ENCODE data around the gene MICB. TPM values are rescaled to one million over a fixed set of nuclear protein-coding genes. Genes with fewer than 3 reads are reported as not detected.

The MICB gene
- total RNA-seq, 1 experiment from 2014 or later: 6.4 TPM

- H3K27ac Mint-ChIP-seq (ENCODE audit: unreplicated experiment): peak overlapping the region; percentile 65
- no peak overlapping the region for H3K4me3 ChIP-seq (ENCODE audit: low read depth, low read length)
These were observed 35.6 kb upstream of the MICB start for GRCh38 chr6:31462026-31462963.

GRCh38 chr6:31462964-31463870 lies 34.7 kb upstream of the MICB start:
- H3K4me1 ChIP-seq: no peaks in the 10 kb centered on the region
- ChIA-PET POLR2A (interaction anchor here (1.0 kb wide), 1 partner anchor 66 kb away, joined by 4 read pairs; the partner anchor contains the start of gene MCCD1), CTCF (no interaction called here)
- H3K27me3 Mint-ChIP-seq (ENCODE audit: insufficient read depth, unreplicated experiment): peaks cover 3% of the 10 kb centered on the region
- H3K27me3 ChIP-seq (replicated peaks; ENCODE audit: control insufficient read depth, insufficient read depth, low read length): no peaks in the 10 kb centered on the region
- peak overlapping the region; percentile 65 for H3K27ac Mint-ChIP-seq (ENCODE audit: unreplicated experiment)
- H3K4me1 Mint-ChIP-seq (ENCODE audit: low read depth, unreplicated experiment): peaks cover 8% of the 10 kb centered on the region
- H3K4me3 Mint-ChIP-seq (ENCODE audit: unreplicated experiment): peak overlapping the region; percentile 78
- BruUV-seq (replicated peaks): TSS peak; percentile 84
- peak overlapping the region; percentile 27; the same call in 1 of the 2 replicates for H3K4me3 ChIP-seq (ENCODE audit: low read depth, low read length)
- H3K9me3 Mint-ChIP-seq (ENCODE audit: unreplicated experiment): no peaks in the 10 kb centered on the region
- H3K36me3 Mint-ChIP-seq (ENCODE audit: insufficient read depth, unreplicated experiment): peaks cover 10% of the 10 kb centered on the region
- H3K9me3 ChIP-seq: no peaks in the 10 kb centered on the region
- peak; percentile 87 for DNase-seq
- no peak for TF ChIP-seq CTCF (IDR thresholded peaks at IDR 0.05; ENCODE audit: insufficient read depth in 1 of 2, low read depth in 1 of 2, low read length in 1 of 2, severe bottlenecking in 1 of 2, unreplicated experiment in 1 of 2)
- intact Hi-C loops (cut with micrococcal nuclease; ENCODE audit: unreplicated experiment): no loop called here
- no peaks in the 10 kb centered on the region for H3K36me3 ChIP-seq (ENCODE audit: control insufficient read depth, insufficient read depth, low read length)

More at GRCh38 chr6:31462026-31462963, 35.6 kb upstream of the MICB start:
- Mint-ChIP-seq H3K36me3 (ENCODE audit: insufficient read depth, unreplicated experiment) (peaks cover 10% of the 10 kb centered on the region), H3K27me3 (ENCODE audit: insufficient read depth, unreplicated experiment) (peaks cover 3% of the 10 kb centered on the region), H3K9me3 (ENCODE audit: unreplicated experiment) (no peaks in the 10 kb centered on the region), H3K4me1 (ENCODE audit: low read depth, unreplicated experiment) (peaks cover 8% of the 10 kb centered on the region), H3K4me3 (ENCODE audit: unreplicated experiment) (peak overlapping the region; percentile 78)
- ChIA-PET CTCF (no interaction called here), POLR2A (interaction anchor here (1.0 kb wide), 1 partner anchor 67 kb away, joined by 4 read pairs; the partner anchor contains the start of gene MCCD1)
- TF ChIP-seq CTCF (IDR thresholded peaks at IDR 0.05; ENCODE audit: insufficient read depth in 1 of 2, low read depth in 1 of 2, low read length in 1 of 2, severe bottlenecking in 1 of 2, unreplicated experiment in 1 of 2): no peak
- intact Hi-C loops (cut with micrococcal nuclease; ENCODE audit: unreplicated experiment): no loop called here
- Histone ChIP-seq H3K27me3 (replicated peaks; ENCODE audit: control insufficient read depth, insufficient read depth, low read length) (no peaks in the 10 kb centered on the region), H3K36me3 (ENCODE audit: control insufficient read depth, insufficient read depth, low read length) (no peaks in the 10 kb centered on the region), H3K9me3 (no peaks in the 10 kb centered on the region), H3K4me1 (no peaks in the 10 kb centered on the region)
- DNase-seq: no peak
- no TSS peak for BruUV-seq (replicated peaks)
